Chondrocyte (in vitro differentiated cells): Measurements from ENCODE around the gene KLHL4. TPM values are rescaled to one million over a fixed set of nuclear protein-coding genes. Genes with fewer than 3 reads are reported as not detected.
"Not testable (repeated sequence)": the region's sequence is repeated elsewhere in the genome, so short reads cannot be mapped to it uniquely, and the experiment has no call there.

Experiments
- DNase-seq: peaks from one replicate; pipeline ENCODE4 v3.0.0; 2021; ENCODE audit warnings: mixed read lengths, low spot score
- H3K27ac Mint-ChIP-seq: one replicate; pipeline ENCODE4 v1.8.0; 2021; ENCODE audit warnings: mild to moderate bottlenecking, moderate library complexity, mixed read lengths; ENCODE audit not compliant: unreplicated experiment
- H3K27me3 Mint-ChIP-seq: 2 replicates; pipeline ENCODE4 v1.8.0; 2021; ENCODE audit warnings: low read depth, mixed read lengths
- H3K36me3 Mint-ChIP-seq: 2 replicates; pipeline ENCODE4 v1.8.0; 2021; ENCODE audit warnings: low read depth, mixed read lengths
- H3K4me1 Mint-ChIP-seq: 2 replicates; pipeline ENCODE4 v1.8.0; 2021; ENCODE audit warnings: low read depth, mild to moderate bottlenecking, mixed read lengths
- H3K4me3 Mint-ChIP-seq: one replicate; pipeline ENCODE4 v1.8.0; 2021; ENCODE audit warnings: mild to moderate bottlenecking, moderate library complexity, mixed read lengths; ENCODE audit not compliant: unreplicated experiment
- H3K9me3 Mint-ChIP-seq: 2 replicates; pipeline ENCODE4 v1.8.0; 2021; ENCODE audit warnings: low read depth, mixed read lengths
- CTCF ChIP-seq: fragments of 200-600 bp; sonication (generic); IDR thresholded peaks from 2 replicates; pipeline ENCODE4 v1.5.0; 2021; ENCODE audit warnings: antibody characterized with exemption, mild to moderate bottlenecking, moderate library complexity
- total RNA-seq: library from RNA; stranded (reverse); gene quantifications from 3 replicates; pipeline ENCODE4 v1.2.1, GENCODE V29; 2021

KLHL4 gene
- total RNA-seq, 1 donor from 2014 or later, result 2.0 TPM

DNA sequence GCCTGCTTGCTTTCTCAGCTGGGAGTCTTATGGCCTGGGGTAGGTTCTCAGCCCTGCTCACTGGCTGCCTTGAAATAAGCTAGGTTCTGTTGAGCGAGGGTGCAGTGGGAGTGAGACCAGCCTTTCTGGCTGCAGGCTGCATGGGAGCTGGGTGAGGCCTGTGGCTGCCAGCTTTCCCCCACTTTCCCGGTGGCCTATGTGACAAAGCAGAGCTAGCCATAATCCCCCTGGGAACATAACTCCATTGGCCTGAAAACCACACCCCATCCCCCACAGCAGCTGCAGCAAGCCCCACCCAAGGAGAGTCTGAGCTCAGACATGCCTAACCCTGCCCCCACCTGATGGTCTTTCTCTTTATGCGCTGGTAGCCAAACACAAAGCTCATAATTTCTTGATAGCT, 118.9 kb downstream of the KLHL4 start:
- Mint-ChIP-seq H3K27me3 (no peaks in the 10 kb centered on the region), H3K4me1 (no peaks in the 10 kb centered on the region), H3K4me3 (no peak overlapping the region), H3K27ac (no peak overlapping the region), H3K9me3 (peaks cover 20% of the 10 kb centered on the region), H3K36me3 (no peaks in the 10 kb centered on the region)
- peak; percentile 37 for DNase-seq
- TF ChIP-seq CTCF, result no peak

DNA sequence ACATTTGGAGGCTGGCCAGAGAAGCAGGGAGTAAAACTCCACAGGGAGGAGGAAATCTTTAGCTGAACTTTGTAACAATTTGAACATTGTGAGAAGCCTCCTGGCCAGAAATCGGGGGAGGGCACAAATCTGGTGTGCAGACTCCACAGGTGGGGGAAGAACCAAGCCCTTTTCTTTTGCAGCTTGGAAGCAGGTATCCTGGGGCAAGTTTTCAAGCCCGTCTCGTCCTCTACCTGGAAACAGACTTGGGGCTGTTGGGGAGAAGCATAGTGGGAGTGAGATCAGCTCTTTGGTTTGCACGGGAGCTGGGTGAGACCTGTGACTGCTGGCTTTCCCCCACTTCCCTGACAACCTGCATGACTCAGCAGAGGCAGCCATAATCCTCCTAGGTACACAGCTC, 123.8 kb downstream of the KLHL4 start:
- H3K4me1 Mint-ChIP-seq, H3K36me3 Mint-ChIP-seq, H3K4me3 Mint-ChIP-seq, H3K27me3 Mint-ChIP-seq, H3K27ac Mint-ChIP-seq: not testable (repeated sequence)
- H3K9me3 Mint-ChIP-seq, result peaks cover 48% of the 10 kb centered on the region
- DNase-seq, result peak; percentile 29

GRCh38 chrX:87661761-87662160, 144.2 kb downstream of the KLHL4 start:
- Mint-ChIP-seq H3K4me1 (no peaks in the 10 kb centered on the region), H3K27me3 (peaks cover 5% of the 10 kb centered on the region), H3K4me3 (no peak overlapping the region), H3K27ac (no peak overlapping the region), H3K9me3 (no peaks in the 10 kb centered on the region), H3K36me3 (no peaks in the 10 kb centered on the region)
- no peak for DNase-seq
- TF ChIP-seq CTCF, result no peak

DNA sequence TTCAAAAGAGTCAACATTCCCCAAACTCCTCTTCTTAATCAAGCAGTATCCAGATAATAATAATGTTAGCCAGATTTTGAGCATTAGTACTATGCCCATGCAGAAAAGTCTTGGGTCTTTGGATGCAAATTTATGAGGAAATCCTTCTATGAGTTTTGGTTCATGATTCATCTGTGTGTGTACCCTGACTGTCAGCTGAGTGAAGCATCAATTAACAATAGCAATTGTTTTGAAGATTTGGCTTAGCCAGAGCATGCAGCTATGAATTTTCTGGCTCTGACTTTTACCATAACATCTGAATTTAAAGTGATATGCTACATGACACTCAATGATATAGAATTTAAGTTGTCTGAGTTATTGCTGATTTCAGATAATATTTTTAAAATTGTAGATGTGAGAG, 145.8 kb downstream of the KLHL4 start:
- no peaks in the 10 kb centered on the region for H3K36me3 Mint-ChIP-seq
- H3K4me3 Mint-ChIP-seq, result no peak overlapping the region
- no peak overlapping the region for H3K27ac Mint-ChIP-seq
- no peaks in the 10 kb centered on the region for H3K4me1 Mint-ChIP-seq
- H3K27me3 Mint-ChIP-seq, result peaks cover 5% of the 10 kb centered on the region
- no peaks in the 10 kb centered on the region for H3K9me3 Mint-ChIP-seq
- no peak for TF ChIP-seq CTCF
- DNase-seq, result no peak

DNA sequence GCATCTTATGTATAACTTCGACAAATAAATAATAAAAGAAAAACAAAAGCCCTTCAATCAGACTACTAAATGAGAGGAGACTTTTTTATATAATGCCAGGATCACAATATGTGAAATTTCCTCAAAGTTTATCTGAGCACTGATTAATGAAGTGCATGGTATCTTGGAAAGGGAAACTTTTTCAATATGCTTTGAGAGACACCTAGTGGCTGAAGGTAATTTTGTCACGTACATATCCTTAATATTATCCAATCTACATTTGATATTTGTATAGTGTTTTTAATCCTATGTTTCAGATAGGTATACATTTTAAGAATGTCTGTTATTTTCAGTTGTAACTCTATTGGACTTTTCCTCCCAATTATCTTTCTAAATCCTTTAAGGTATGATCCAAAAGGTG, 146.8 kb downstream of the KLHL4 start:
- no peak overlapping the region for H3K4me3 Mint-ChIP-seq
- H3K27me3 Mint-ChIP-seq, result peaks cover 5% of the 10 kb centered on the region
- H3K36me3 Mint-ChIP-seq, result no peaks in the 10 kb centered on the region
- H3K9me3 Mint-ChIP-seq, result no peaks in the 10 kb centered on the region
- TF ChIP-seq CTCF, result peak; percentile 83
- no peak for DNase-seq
- H3K4me1 Mint-ChIP-seq, result no peaks in the 10 kb centered on the region
- no peak overlapping the region for H3K27ac Mint-ChIP-seq

DNA sequence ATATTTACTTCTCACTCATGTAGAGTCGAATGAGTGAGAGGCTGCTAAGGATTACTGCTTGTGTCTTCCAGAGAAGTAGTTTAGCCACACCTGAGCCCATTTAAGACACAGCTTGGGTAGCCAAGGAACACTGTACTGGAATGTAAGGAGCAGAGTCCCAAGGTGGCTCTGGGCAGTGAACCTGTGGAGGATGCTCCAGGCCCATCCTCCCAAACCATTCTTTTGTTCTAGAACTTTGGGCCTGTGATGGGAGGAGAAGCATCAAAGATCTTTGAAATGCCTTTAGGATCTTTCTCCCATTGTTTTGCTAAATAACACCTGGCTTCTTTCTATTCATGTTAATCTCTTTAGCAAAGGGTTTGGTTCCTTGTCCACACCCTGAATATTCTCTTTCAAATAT, 162.2 kb downstream of the KLHL4 start:
- no peak for TF ChIP-seq CTCF
- Mint-ChIP-seq H3K4me3 (no peak overlapping the region), H3K9me3 (no peaks in the 10 kb centered on the region), H3K36me3 (no peaks in the 10 kb centered on the region), H3K4me1 (no peaks in the 10 kb centered on the region), H3K27me3 (peaks cover 29% of the 10 kb centered on the region), H3K27ac (no peak overlapping the region)
- DNase-seq, result no peak
